HG03439 (cell line): ENCODE results near the gene SMAD1.
A peak's percentile ranks its signal among the peaks of the same experiment; 100 is the strongest.
"Not testable (repeated sequence)": the region's sequence is repeated elsewhere in the genome, so short reads cannot be mapped to it uniquely, and the experiment has no call there.

ENCODE experiments used
- ATAC-seq: cut with Tn5 transposase; IDR thresholded peaks from one replicate; pipeline ENCODE4 v1.9.1; 2021; ENCODE audit warnings: mild to moderate bottlenecking, moderate library complexity; ENCODE audit not compliant: unreplicated experiment

The SMAD1 gene

GRCh38 chr4:145525291-145525740 is 43.7 kb downstream of the SMAD1 start:
- ATAC-seq = no peak

- no peak for ATAC-seq
Observed at GRCh38 chr4:145527773-145528172, 46.1 kb downstream of the SMAD1 start.

GRCh38 chr4:145528601-145529000 is 46.9 kb downstream of the SMAD1 start:
- no peak for ATAC-seq

- no peak for ATAC-seq
Observed at GRCh38 chr4:145530189-145530588, 48.5 kb downstream of the SMAD1 start.

- ATAC-seq = no peak
Observed at GRCh38 chr4:145530662-145531061, 49.0 kb downstream of the SMAD1 start.

GRCh38 chr4:145531223-145531622 is 49.6 kb downstream of the SMAD1 start:
- no peak for ATAC-seq

GRCh38 chr4:145531859-145532258 is 50.2 kb downstream of the SMAD1 start:
- no peak for ATAC-seq

- ATAC-seq = no peak
Observed at GRCh38 chr4:145533001-145533400, 51.3 kb downstream of the SMAD1 start.

GRCh38 chr4:145533415-145533814 is 51.8 kb downstream of the SMAD1 start:
- not testable (repeated sequence) for ATAC-seq

GRCh38 chr4:145533961-145534360 is 52.3 kb downstream of the SMAD1 start:
- no peak for ATAC-seq

GRCh38 chr4:145535202-145535601 is 53.5 kb downstream of the SMAD1 start:
- ATAC-seq = no peak

- no peak for ATAC-seq
Observed at GRCh38 chr4:145536044-145536443, 54.4 kb downstream of the SMAD1 start.

- ATAC-seq = no peak
Observed at GRCh38 chr4:145538596-145538995, 56.9 kb downstream of the SMAD1 start.

GRCh38 chr4:145539671-145540070 is 58.0 kb downstream of the SMAD1 start:
- no peak for ATAC-seq

GRCh38 chr4:145540235-145540634 is 58.6 kb downstream of the SMAD1 start:
- ATAC-seq = no peak

- no peak for ATAC-seq
Observed at GRCh38 chr4:145541346-145541745, 59.7 kb downstream of the SMAD1 start.

GRCh38 chr4:145545031-145545430 is 63.4 kb downstream of the SMAD1 start:
- no peak for ATAC-seq

- ATAC-seq = no peak
Observed at GRCh38 chr4:145545538-145546174, 64.0 kb downstream of the SMAD1 start.

GRCh38 chr4:145546175-145546915 is 64.7 kb downstream of the SMAD1 start:
- no peak for ATAC-seq

- no peak for ATAC-seq
Observed at GRCh38 chr4:145551660-145552059, 70.0 kb downstream of the SMAD1 start.

- peak; percentile 68 for ATAC-seq
Observed at GRCh38 chr4:145552181-145552822, 70.6 kb downstream of the SMAD1 start.

- ATAC-seq = no peak
Observed at GRCh38 chr4:145553375-145553774, 71.7 kb downstream of the SMAD1 start.
